Renal cortex interstitium (tissue), 11 donors: ENCODE measurements around the gene GNAL. TPM values are rescaled to one million over a fixed set of nuclear protein-coding genes. Genes with fewer than 3 reads are reported as not detected.
"Not testable (repeated sequence)": the region's sequence is repeated elsewhere in the genome, so short reads cannot be mapped to it uniquely, and the experiment has no call there.

ENCODE experiments used
- DNase-seq, 11 donors: peaks; one replicate each; pipeline ENCODE4 v3.0.0-alpha.2; 2013; ENCODE audit warnings: low read depth in 9 of 11, low spot score in 4 of 11; ENCODE audit errors: extremely low read depth in 1 of 11
- polyA plus RNA-seq, 3 donors: library from polyadenylated mRNA; unstranded; fragments of 120-200 nt; gene quantifications; one replicate each; pipeline ENCODE4 v1.2.1, GENCODE V29; 2013; ENCODE audit not compliant: insufficient read length in 3 of 3

The GNAL gene
- polyA plus RNA-seq, 3 donors = 3.7 to 4.1 (median 4.0) TPM

- no peak for DNase-seq
These were observed 22.2 kb upstream of the GNAL start for GRCh38 chr18:11666831-11667230.

- no peak for DNase-seq
These were observed 21.5 kb upstream of the GNAL start for GRCh38 chr18:11667578-11667977.

- no peak for DNase-seq
These were observed 20.5 kb upstream of the GNAL start for GRCh38 chr18:11668441-11669169.

GRCh38 chr18:11669271-11669947 lies 19.7 kb upstream of the GNAL start:
- DNase-seq = no peak

GRCh38 chr18:11669948-11670275 lies 19.2 kb upstream of the GNAL start:
- peak in 1 of 11 donors; percentile 11 for DNase-seq

DNA sequence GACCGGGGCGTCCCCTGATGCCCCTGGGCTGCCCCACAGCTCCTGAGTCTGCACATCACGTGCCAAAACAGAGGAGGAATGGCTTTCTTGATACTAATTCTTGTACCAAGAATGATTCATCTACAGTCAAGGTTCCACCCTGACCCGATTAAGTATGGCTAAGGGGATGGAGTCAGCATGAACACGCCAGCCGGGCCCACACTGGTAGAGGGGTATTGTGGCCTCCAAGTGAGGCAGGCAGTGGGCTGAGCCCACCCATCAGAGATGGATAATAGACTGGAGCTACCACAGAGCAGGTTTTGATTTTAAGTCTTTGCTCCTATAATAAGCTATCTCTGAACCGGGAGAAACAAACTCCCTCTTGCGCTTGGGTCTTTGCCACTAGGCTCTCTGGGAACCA lies 17.9 kb upstream of the GNAL start:
- no peak for DNase-seq

DNA sequence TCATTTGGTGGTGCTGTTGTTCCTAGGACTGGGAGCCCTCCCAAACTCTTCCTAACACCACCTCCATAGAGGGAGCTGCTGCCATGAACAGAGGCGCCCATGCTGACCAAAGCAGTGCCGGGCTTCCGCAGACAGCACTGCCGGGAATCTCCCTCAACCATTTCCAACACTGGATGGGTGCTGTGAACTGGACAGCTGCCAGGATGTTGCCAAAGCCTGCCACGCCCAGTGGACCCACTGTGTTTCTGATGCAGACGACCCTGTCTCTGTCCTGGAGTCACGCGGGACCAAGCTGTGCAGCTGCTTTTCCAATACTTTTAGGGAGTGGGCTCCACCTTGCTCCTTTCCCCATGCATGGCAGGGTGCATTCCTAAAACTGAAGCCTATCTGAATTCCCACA lies 16.9 kb upstream of the GNAL start:
- DNase-seq = no peak

GRCh38 chr18:11672846-11673454 lies 16.1 kb upstream of the GNAL start:
- no peak for DNase-seq

GRCh38 chr18:11673560-11673959 lies 15.5 kb upstream of the GNAL start:
- no peak for DNase-seq

DNA sequence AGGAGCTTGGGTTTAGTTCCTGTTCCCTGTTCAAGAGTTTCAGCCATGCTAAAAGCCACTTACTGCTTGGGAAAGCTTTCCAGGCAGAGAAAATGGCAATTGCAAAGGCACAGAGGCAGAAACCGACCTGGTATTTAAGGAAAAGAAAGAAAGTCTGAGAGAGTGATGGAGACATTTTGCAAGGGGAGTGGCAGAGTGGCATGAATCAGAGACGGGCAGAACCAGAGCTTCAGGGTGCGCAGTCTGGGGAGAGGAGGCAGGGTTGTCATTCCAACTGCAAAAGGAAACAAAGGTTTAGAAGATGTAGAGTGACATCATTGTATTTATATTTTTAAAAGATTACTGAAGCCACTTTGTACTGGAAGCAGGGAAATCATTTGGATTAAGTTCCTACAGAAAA lies 14.9 kb upstream of the GNAL start:
- no peak for DNase-seq

GRCh38 chr18:11676386-11676785 lies 12.7 kb upstream of the GNAL start:
- DNase-seq = no peak

- no peak for DNase-seq
These were observed 12.2 kb upstream of the GNAL start for GRCh38 chr18:11676867-11677266.

DNA sequence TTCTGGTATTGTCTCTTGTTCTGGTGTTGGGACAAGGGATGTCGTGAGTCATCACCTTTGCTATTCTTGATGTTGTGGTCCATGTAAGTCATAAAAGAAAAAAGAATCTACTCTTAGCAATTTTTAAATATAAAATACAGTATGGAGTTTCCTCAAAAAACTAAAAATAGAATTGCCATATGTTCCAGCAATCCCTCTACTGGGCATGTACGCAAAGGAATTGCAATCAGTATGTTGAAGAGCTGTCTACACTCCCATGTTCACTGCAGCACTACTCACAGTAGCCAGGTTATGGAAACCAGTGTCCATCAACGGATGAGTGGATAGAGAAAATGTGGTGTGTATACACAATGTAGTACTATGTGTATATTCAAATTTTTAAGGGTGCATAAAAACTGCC lies 10.9 kb upstream of the GNAL start:
- no peak for DNase-seq

DNA sequence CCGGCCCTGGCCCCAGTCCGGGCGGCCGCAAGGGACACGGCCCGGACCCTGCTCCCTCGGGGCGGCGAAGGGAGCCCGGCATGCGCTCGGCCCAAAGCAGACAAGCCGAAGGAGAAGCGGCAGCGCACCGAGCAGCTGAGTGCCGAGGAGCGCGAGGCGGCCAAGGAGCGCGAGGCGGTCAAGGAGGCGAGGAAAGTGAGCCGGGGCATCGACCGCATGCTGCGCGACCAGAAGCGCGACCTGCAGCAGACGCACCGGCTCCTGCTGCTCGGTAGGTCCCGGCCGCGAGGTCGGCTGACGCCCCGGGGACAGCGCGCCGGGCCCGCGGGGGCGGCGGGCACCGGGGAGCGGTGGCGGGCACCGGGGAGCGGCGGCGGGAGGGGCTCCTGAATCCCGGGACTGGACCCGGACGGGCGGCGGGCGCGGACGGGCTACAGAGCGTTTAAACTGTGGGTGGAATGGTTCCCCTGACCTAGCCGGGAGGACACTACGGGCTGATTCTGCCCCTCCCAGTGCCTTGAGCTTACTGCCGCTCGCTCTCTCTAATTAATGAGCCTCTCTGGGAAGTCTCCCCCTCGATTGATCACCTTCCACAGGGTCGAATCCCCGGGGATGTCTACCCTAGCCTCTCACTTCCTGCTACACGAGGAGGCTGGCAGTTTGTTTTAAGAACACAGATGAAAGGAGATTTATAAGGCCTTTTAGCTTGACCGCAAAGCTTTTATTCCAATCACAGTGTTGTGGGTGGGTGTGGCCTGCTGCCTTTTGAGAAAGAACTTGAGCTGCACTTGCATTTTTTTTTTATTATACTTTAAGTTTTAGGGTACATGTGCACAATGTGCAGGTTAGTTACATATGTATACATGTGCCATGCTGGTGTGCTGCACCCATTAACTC lies 853 bp downstream of the GNAL start:
- peak in 5 of 11 donors; percentile 28 to 42 (median 36) for DNase-seq

DNA sequence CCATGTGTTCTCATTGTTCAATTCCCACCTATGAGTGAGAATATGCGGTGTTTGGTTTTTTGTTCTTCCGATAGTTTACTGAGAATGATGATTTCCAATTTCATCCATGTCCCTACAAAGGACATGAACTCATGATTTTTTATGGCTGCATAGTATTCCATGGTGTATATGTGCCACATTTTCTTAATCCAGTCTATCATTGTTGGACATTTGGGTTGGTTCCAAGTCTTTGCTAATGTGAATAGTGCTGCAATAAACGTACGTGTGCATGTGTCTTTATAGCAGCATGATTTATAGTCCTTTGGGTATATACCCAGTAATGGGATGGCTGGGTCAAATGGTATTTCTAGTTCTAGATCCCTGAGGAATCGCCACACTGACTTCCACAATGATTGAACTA lies 1.6 kb downstream of the GNAL start:
- not testable (repeated sequence) for DNase-seq

- DNase-seq = no peak
These were observed 6.7 kb downstream of the GNAL start for GRCh38 chr18:11695736-11696135.

DNA sequence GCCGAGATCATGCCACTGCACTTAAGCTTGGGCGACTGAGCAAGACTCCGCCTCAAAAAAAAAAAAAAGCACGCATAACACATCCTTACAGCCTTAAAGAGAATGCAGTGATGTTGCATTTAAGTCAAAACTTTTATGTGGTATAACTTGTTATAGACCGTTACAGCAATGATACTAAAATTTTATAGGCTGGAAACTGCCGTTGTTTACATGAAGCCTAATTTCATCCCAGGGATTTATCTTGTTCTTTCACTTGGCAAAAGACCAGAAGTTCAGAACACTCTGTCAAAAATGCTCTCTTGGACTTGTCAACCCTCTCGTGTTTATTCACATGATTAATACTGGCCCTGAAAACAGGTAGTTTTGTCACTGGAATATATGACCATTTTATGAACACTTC lies 7.4 kb downstream of the GNAL start:
- no peak for DNase-seq

GRCh38 chr18:11700876-11701275 lies 11.8 kb downstream of the GNAL start:
- DNase-seq = no peak

GRCh38 chr18:11710578-11710977 lies 21.5 kb downstream of the GNAL start:
- no peak for DNase-seq

DNA sequence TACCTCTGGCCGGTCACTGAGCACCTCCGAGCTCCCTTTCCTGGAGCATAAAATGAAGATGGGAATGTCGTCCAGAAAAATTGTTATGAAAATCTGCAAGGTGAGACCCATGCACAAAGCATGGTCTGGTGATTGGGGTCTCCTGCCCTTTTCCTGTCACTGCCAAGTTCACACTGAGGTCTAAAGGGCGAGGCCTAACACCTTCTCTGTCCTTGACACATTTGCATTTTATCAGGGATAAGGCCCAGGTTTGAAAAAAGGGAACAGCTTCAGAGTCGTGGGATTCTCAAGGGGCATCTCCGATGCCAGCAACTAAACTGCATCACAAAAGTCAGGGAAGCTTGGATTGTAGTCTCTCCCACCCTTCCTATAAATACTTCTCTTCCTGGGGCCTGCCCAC lies 24.7 kb downstream of the GNAL start:
- DNase-seq = no peak
